HG03103 (cell line): Measurements from ENCODE around the gene C1orf74.

ENCODE experiments used
- ATAC-seq: cut with Tn5 transposase; IDR thresholded peaks from one replicate; pipeline ENCODE4 v1.9.1; 2021; ENCODE audit warnings: low read depth; ENCODE audit not compliant: unreplicated experiment

C1orf74 gene

GRCh38 chr1:209774592-209774991 lies 9.8 kb downstream of the C1orf74 start:
- peak; percentile 47 for ATAC-seq

GRCh38 chr1:209772126-209772525 lies 12.2 kb downstream of the C1orf74 start:
- ATAC-seq, result no peak

- ATAC-seq, result no peak
Observed at GRCh38 chr1:209770636-209771415, 13.5 kb downstream of the C1orf74 start.

- no peak for ATAC-seq
Observed at GRCh38 chr1:209769971-209770370, 14.4 kb downstream of the C1orf74 start.

GRCh38 chr1:209769171-209769904 lies 15.0 kb downstream of the C1orf74 start:
- peak; percentile 68 for ATAC-seq

GRCh38 chr1:209768354-209768774 lies 16.0 kb downstream of the C1orf74 start:
- peak; percentile 81 for ATAC-seq

GRCh38 chr1:209767706-209768105 lies 16.7 kb downstream of the C1orf74 start:
- no peak for ATAC-seq

GRCh38 chr1:209767096-209767495 lies 17.3 kb downstream of the C1orf74 start:
- no peak for ATAC-seq

GRCh38 chr1:209766051-209766450 lies 18.3 kb downstream of the C1orf74 start:
- ATAC-seq, result no peak

GRCh38 chr1:209761011-209761635 lies 23.2 kb downstream of the C1orf74 start:
- no peak for ATAC-seq

- no peak for ATAC-seq
Observed at GRCh38 chr1:209759829-209760359, 24.5 kb downstream of the C1orf74 start.

GRCh38 chr1:209758400-209758799 lies 26.0 kb downstream of the C1orf74 start:
- ATAC-seq, result no peak

- ATAC-seq, result peak; percentile 27
Observed at GRCh38 chr1:209756615-209757445, 27.5 kb downstream of the C1orf74 start.

GRCh38 chr1:209755926-209756614 lies 28.3 kb downstream of the C1orf74 start, which contains the start of gene TRAF3IP3:
Gene TRAF3IP3 (plus strand): TSS chr1:209756053. CDS start chr1:209760040, 3,987 bp downstream.
- ATAC-seq, result peak; percentile 72

- no peak for ATAC-seq
Observed at GRCh38 chr1:209755256-209755655, 29.1 kb downstream of the C1orf74 start.

- no peak for ATAC-seq
Observed at GRCh38 chr1:209752890-209753289, 31.5 kb downstream of the C1orf74 start.

- peak; percentile 40 for ATAC-seq
Observed at GRCh38 chr1:209751627-209752231, 32.6 kb downstream of the C1orf74 start.

- ATAC-seq, result no peak
Observed at GRCh38 chr1:209749670-209750323, 34.6 kb downstream of the C1orf74 start.

- no peak for ATAC-seq
Observed at GRCh38 chr1:209749205-209749604, 35.2 kb downstream of the C1orf74 start.
